HCEC 1CT (cell line): ENCODE results near the gene CYP11A1.

Source experiments
- DNase-seq: peaks from one replicate; pipeline ENCODE4 v3.0.0-alpha.2; 2017

The CYP11A1 gene

DNA sequence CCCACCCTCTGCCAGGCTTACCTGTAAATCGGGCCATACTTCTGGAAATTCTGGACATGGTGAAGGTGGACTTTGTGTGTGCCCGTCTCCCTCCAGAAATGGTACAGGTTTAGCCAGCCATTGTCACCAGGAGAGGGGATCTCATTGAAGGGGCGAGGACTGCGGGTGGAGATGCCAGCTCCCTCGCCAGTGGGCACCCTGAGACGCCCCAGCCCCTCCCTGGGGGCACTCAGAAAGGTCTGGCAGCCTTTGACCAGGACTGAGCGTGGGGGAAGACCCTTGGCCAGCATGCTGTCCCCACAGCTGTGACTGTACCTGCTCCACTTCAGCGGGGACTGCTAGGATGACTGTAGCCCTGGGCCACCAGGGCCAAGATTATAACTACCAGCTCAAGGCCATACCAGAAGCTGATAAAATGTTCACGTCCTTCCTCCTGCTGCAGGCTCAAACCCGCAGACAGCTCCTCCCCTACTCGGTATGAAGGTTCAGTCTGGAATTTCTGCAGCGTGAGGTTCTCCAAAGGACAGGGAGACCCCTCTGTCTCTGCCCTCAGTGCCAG lies at the start of gene CYP11A1:
CYP11A1 (minus strand) TSS at position 351 of the 559 bp plus-strand sequence; CDS start at position 290, 61 bp downstream.
- DNase-seq: no peak

DNA sequence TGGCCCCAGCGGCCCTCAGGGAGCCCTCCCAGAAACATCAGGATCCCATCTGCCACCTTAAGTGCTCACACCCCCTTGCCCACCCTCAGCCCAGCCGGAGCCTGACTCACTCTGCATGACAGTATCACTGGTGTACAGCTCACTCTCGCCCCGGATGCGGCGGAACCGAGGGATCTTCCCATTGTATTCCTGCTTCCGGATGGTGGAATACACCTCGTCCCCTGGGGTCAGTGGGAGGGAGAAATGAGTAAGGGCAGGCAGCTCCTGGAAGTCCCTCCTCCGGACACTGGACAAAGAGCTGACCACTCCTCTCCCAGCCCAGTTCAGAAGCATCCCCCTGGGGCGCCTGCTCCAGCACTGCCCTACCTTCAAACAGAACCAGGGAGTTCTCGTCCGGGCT lies 49.8 kb upstream of the CYP11A1 start:
- peak; percentile 58 for DNase-seq

DNA sequence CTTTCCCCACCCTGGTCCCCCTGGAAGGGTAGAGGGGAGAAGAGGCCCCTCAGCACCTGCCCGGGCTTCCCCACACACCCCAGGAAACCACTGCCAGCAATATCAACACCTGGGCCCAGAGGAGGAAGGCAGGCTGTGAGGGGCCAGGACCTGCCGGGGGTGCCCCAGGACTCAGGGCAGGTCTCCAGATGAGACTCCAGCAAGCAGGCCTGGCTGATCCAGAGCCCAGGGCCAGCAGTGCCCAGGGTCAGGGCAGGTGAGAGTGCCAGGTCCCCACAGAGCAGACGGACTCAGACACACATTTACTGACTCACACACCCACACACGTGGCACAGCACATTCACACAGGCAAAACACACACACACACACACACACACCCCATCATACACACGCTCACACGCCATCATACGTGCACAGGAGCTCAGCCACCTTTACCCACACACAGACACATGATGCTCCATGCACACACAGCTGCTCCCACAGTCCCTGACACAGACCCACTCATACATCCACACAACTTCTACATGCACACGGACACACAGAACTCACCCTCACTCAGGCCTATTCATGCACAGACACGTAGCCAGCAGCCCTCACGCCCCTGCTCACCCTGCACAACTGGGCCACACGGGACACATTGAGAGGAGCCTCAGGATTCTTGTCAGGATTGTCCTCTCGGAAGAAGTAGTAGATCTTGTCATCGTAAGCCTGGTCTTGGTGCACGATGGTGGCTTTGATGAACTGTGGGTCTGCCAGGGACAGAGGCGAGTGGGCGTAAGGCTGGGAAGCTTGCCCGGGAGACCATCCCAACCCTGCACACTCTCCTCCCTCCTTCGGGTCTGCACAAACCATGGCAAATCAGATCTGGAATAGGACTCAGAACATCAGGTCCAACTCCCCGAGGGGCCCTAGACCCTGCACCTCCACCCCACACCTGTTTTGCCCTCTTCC lies 48.8 kb upstream of the CYP11A1 start:
- no peak for DNase-seq

DNA sequence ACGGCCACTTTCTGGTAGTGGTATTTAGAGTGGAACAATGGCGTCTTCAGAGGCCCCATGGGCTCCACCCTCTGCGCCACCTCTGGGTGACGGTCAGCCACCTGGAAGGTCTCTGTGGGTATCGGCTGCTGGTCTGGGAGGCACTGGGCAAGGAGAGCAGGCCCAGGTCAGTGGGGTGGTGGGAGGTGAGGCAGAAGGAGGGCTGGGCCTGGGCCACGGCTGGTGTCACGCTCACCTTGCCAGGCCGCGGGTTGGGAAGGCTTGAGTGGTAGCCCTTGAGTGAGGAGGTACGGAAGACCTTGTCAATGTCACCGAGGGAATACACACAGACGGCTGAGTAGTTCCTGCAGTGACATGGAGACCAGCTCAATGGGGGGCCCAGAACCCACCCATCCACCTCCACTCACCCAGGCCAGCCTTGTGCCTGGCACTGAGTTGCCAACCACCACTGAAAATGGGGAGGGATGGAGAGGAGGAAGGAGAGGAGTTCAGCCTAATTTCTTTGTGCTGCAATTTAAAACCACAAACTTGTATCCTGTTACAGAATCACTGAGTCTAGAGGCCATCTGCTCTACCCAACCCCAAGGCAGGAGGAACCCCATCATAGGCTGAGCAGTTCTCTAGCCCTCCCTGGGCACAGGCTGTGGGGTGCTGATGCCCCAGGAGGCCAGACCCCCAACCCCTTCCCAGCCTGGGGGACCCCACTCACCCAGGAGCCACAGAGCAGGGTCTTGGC lies 47.3 kb upstream of the CYP11A1 start:
- DNase-seq: no peak

DNA sequence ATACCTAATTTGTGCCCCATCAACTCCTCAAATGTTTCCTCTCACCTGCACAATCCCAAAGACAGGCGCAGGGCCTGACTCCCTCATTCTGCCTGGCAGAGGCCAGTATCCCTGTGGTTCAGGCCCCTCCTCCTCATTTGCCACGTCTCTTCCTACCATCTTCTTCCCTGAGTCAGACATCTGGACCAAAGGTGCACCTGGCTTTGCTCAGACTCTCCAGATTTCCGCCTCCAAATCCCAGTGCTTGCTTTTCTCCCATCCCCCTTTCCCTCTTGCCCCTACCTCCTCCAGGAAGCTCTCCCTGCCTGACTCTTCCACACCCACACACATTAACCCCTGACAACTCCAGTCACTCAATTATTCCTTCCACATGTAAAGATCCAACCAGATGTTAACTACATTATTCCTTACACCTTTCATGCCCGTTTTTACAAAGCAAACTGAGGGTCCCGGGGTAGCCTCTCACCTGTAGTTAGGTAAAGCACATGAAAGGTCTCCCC lies 46.7 kb upstream of the CYP11A1 start:
- no peak for DNase-seq

DNA sequence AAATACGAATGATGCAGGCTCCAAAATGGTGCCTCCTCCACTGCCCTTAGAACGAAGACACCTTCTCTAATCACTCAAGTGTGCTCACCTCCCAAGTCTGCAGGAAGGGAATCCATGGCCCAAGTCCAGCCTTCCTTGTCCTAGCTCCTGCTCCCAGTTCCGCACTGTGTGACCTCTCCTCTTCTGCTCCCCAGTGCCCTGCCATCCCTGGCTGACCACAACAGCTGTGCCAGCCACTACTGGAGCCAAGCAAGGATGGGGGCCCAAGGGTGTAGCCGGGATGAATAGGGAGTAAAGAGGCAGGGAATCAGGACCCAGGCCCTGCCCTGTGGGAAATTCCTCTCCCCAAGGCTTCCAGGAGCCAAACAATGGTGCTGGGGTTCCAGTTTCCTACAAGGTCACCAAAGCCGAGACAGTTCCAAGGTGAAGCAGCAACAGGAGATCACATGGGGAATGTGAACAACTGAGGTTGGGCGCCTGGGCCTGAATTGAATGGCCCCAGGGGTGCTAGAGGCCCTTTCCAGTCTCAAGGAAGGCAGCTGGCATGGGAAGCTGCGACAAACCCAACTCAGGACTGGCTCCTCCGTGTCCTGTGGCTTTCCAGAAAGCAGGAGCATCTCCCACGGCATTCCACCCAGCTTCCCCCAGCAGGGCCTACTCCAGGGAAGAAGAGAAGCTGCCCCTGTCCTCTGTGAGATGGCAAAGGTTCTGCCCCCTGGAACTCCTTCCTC lies 46.1 kb upstream of the CYP11A1 start:
- DNase-seq: no peak

DNA sequence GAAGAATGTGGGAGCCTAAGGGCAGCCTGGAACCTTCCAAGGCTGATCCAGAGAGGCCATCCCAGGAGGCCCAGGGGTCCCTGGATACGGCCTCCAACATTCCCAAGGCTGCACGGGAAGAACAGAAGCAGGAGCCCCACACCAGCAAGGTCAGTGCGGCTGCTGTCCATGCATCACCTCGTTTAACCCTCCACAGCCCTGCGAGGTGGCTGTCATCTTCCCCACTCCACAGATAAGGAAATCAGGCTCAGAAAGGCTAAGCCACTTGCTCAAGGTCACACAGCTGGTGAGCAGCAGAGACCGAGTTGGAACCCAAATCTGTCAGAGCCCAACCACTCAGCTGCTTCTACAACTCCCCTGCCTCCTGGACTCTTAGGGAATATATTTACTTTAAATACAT lies 44.7 kb upstream of the CYP11A1 start:
- DNase-seq: no peak

DNA sequence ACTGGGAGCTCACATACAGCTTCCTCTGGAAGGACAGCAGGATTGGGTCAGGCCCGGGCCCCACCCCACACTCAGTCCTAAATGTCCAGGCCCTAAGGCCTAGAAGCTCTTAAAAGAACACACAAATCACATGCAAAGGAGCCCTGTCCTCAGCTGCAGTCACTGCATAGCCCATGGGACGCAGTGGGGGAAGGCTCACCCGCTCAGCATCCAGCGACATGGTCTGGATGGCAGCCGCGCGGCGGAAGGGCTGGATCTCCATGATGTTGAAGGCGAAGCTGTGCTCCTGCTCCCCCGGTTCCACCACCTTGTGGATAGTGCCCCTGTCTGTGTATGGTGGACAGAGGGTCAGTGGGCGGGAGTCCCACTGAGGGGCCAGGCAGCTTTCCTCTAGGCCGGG lies 44.2 kb upstream of the CYP11A1 start:
- no peak for DNase-seq

DNA sequence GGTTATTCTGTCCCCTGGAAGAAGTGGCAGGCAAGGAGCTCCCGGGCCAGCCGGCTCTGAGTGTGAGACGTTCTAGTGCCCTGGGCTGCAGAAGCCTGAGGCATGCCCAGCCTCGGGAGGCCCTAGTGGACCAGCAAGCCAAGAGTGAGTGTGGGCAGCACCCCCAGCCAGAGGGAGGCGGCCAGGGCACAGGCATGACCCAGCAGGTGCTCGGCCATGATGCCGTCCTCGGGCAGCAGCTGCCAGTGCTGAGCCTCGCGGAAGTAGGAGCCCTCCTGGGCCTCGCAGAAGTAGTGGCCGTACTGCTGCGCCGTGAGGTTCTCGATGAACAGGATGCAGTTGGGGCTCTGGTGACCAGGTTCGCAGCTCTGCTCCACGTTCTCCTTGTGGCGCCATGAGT lies 43.1 kb upstream of the CYP11A1 start:
- DNase-seq: no peak

DNA sequence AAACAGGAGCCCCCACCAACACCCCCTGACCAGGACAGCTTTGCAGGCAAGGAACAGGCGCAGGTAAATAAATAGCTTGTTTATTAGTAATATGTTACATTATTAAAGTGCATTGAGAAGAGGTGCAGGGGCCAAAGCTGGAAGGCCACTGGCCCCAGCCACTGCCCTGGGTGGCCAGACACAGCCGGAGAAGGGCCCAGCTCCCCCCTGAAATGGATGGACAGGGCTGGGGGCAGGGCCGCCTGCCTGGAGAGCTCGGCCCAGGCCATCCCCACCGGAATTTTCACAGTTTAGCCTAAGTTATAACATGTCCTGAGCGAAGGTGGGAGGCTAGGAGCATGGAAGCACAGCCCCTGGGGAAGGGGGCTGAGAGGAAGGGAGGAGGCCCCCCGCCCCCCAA lies 41.8 kb upstream of the CYP11A1 start:
- no peak for DNase-seq

DNA sequence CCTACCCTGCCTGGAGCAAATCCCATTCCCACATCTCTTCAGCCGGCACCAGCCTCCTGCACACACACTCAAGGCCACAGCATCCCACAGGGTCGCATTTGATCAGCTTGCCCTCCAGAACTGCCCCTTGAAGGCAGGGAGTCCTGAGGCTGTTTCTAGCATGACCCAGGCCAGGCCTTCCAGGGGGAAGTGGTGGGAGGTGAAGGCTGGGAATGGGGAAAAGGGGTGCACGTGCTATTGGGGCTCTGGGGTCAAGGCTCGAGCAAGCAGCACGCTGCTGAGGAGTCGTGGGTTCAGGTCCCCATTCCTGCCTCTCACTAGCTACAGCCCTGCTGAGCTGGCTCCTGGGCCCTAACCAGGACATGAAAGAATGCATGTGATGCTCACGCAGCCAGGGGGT lies 41.4 kb upstream of the CYP11A1 start:
- DNase-seq: no peak

DNA sequence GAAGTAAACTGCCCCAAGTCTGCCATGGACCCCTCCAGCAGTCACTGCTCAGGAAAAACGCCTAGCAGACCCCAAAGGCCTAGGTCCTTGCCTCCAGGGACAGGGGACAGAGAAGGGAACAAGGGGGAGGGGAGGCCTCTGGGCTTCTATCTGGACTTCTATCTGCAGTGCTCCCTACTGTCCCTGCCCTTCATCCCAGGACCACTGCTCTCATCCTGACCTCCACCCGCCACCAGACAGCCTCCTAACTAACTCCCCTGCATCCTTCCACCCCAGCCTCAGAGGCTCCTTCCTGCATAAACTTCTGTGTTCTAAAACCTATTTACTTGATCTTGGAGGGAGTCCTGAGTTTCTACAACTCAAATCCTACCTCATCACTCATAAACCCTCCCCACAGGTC lies 40.9 kb upstream of the CYP11A1 start:
- DNase-seq: no peak

DNA sequence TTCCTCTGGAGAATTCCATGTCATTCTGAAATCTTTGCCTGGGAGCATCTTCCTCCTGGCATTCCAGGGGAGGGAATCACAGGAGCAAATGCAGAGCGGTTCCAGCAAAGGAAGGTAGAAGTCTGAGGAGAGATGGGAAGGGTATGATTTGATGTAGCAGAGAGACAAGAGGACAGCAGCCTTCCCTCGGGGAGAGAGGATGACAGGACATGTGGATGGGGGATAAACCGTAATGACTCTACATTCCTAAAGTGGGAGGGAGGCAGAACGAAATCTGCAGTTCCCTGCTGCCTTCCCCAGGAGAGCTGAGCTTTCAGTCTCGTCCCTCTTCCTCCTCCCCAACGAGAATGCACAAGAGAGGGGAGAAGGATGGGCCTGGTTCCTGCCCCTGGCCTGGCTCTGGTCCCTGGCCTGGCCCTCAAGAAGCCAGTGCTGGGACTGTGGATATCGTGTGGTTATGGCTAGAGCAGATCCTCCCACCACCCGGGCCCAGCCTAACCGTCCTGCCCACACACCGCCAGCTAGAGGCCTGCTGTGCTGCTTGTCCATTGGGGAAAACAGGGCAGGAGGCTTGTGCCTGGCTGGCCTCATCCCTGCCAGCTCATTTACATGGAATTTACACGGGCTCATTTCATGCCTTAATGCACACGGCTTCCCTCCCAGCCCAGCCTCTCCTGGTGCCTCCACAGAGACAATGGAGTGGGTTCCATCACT lies 39.7 kb upstream of the CYP11A1 start:
- DNase-seq: peak; percentile 94

DNA sequence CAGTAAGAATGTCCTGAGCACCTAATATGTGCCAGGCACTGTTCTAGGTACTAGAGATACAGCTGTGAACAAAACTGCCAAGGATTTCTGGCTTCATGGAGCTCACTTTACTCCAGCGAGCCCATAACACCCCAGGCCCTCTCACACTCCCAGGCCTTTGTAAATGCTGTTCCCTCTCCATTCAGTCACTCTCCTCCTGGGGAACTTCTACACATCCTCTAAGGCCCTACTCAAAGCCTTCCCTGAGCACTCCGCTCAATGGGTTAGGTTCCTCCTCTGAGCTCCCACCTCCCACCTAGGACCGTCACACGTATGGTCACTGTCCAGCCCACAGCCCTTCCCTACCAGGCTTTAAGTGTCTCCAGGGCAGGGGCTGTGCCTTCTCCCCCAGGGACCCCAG lies 39.1 kb upstream of the CYP11A1 start:
- no peak for DNase-seq

DNA sequence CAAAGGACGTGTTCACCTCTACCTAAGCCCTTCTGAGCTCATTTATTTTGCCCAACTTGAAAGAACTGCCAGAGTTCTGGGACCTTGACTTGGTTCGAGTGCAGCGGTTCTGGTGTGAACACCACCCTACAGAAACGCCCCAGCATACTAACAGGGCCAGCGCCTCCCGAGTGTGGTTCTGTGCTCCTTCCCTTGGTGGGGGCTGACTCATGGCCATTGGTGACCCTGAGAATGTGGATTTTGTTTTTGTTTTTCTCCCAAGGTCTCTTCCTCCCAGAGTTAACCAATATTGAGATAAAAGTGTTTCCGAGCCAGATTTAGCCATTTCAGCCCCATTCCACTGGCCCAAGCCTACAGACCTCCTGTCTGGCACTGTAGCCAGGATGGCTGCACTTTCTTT lies 38.4 kb upstream of the CYP11A1 start:
- no peak for DNase-seq

DNA sequence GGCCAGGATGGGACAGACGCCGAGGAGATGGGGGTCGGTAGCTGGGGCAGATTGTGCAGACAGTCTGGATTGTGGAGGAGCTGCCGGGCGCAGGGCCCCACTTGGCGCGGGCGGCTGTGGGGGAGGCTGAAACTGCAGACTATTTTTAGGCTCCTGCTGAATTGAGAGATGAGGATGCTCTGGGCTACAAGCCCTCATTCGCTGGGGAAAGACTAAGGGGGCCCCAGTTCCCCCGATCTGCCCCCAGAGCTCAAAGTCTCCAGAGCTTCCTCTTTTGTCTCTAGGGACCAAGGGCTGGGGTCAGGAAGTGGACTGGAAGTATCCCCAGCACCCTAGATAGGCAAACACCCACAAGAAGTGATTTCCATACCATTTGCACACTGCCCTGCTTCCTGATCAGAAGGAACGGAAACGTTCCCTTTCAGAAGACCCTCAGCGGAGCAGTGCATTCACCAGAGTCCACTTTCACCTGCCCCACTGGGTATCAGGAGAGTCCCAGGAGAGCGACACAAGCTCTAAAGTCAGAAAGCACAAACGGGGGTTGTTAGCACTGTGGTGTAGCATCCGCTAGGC lies 36.6 kb upstream of the CYP11A1 start:
- no peak for DNase-seq

DNA sequence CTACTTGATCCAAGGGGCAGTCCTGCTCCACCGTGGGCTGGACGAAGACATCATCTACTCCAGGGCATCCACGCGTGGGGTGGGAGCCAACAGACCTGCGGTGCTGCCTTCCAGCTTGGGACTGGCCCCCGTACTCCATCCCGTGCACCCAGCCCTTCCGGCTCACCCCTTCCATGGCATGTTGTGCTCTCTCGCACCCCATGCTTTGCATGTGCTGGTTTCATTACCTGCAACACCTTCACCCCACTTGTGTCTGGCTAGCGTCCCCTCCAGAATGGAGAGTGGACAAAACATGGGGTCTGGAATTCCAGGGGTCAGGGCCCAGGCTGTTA lies 36.1 kb upstream of the CYP11A1 start:
- no peak for DNase-seq

DNA sequence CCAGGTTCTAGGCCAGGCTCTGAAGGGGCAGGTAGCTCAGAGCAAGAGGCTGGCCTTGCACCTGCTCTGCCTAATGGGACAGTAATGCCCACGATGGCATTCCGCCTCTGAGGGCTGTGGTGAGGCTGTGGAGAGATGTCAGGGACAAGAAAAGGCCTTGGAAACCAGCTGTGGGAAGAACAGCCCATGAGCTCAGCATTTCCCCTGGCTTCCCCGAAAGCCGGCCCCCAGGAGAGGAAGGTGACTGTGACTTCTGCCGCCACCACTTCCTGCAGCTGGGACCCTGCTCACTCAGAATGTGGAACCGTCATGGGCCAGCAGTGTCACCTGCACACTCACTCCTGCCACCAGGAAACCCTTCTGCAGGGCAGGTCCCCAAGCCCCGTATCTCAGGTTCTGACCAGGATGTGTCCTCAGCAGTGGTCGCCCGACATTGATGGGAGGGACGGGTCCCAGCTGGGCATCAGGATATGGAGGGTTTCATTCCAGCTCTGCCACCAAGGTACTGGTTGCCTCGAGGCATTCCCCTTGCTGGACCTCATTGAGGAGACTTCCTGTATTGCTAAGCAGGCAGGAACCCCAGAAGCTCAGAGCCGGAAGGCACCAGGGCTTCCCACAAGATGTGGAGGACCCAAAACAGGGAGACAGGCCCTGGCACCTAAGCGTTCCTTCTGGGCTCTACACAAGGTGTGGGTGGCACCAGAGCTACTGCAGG lies 35.6 kb upstream of the CYP11A1 start:
- DNase-seq: no peak

DNA sequence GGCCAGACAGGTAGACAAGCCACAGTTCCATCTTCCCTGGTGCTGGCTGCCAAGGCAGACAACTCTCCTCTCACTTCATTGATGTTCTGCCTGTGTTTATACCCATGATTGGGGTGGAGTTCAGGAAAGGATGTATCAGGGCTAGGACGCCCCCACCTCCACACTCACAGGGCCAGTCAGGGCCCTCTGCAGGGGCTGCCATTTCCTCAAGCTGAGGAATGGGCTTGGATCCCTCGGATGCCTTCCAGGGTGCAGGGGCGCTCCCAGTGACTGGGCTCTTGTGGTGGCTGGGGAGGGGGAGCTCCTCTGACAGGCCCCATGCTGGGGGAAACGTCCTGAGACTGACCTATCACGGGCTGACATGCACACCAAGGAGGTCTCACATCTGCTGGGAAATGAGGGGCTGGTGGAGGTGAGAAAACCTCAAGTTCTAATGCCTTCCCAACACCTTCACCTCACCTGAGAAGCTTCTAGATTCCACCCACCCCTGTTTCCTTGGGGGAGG lies 34.9 kb upstream of the CYP11A1 start:
- no peak for DNase-seq

DNA sequence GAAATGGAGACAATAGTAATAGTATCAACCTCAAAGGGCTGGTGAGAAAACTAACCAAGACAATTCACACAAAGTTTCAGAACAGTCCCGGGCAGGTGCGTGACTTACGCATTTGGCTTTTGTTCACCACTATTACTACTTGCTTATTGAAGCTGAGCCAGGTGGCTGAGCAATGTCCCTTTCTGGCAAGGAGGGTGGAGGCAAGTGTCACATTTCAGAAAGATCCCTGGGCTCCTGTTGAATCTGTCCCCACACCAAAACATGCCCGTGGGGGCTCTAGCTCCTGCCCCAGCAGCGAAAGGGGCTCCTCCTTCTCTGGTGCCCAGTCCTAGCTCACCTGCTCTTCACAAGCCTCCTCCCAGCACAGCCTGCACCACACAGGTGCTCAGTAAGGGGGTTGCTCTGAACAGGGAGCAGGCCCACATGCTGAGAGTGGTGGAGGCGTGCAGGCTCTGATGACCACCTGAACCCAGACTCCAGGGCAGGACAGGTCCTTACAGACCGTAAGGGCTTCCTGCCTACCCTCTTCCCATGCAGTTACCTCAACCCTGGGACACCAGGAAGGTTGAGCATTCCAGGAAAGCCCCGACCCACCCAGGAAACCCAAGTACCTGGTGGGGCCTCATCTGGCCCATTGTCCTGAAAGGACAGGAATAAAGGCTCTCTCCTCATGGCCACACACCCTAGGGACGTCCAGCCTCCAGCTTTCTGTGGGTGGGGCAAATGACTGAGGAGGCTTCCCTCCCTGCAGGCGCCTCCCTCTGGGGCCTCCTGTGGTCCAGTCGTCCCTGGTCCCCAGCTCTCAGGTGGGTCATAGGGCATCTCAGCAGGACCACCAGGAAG lies 33.7 kb upstream of the CYP11A1 start:
- no peak for DNase-seq
